ENCODE results near the gene PIGU. TPM values are rescaled to one million over a fixed set of nuclear protein-coding genes. Genes with fewer than 3 reads are reported as not detected.
"Not testable (repeated sequence)": the region's sequence is repeated elsewhere in the genome, so short reads cannot be mapped to it uniquely, and the experiment has no call there.

PIGU gene
- total RNA-seq, 1 donor from 2014 or later, result 24.8 TPM

- no peaks in the 10 kb centered on the region for H3K4me1 Mint-ChIP-seq (ENCODE audit: low read depth)
- H3K36me3 Mint-ChIP-seq (ENCODE audit: low read depth), result peaks cover 20% of the 10 kb centered on the region
- intact Hi-C loops (cut with micrococcal nuclease), result no loop called here
- no peak overlapping the region for H3K4me3 Mint-ChIP-seq
- H3K27me3 Mint-ChIP-seq (ENCODE audit: insufficient read depth), result no peaks in the 10 kb centered on the region
- no peak for DNase-seq (ENCODE audit: low spot score)
- H3K27ac Mint-ChIP-seq, result no peak overlapping the region
- H3K9me3 Mint-ChIP-seq, result no peaks in the 10 kb centered on the region
These were observed 144.1 kb downstream of the PIGU start for GRCh38 chr20:34532756-34533155.

- DNase-seq (ENCODE audit: low spot score), result no peak
- peaks cover 22% of the 10 kb centered on the region for H3K36me3 Mint-ChIP-seq (ENCODE audit: low read depth)
- no peaks in the 10 kb centered on the region for H3K9me3 Mint-ChIP-seq
- no peaks in the 10 kb centered on the region for H3K27me3 Mint-ChIP-seq (ENCODE audit: insufficient read depth)
- intact Hi-C loops (cut with micrococcal nuclease), result no loop called here
- no peak overlapping the region for H3K4me3 Mint-ChIP-seq
- no peaks in the 10 kb centered on the region for H3K4me1 Mint-ChIP-seq (ENCODE audit: low read depth)
- H3K27ac Mint-ChIP-seq, result no peak overlapping the region
These were observed 144.6 kb downstream of the PIGU start for GRCh38 chr20:34532320-34532719.

DNA sequence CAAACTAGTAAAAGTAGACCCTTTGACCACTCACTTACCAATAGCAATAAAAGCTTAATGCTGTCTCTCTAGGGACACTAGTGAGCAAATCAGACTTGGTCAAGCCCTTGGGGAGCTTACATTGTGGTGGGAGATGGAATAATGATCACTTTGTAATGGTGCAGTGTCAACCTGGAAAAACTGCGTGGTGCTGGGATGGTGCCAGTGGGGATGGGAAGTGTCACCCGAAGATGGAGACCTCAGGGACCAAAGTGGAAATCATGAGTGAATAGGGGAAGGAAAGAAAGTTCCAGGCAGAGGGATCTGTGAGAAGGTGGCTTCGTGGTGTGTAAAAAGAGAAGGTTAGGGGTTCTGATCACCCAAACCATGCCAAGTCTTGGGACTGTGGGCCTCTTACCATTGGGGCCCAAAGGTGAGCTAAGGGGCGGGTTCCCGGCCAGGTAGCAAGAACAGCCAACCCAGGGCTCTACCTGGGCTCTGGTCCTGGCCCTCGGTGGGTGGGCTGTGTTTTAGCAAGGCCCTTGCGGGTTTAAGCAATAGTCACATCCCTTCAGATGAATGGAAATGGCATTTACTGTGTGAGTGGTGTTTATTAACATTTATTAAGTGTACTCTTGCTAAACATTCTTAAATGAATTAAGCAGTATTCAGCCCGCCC, 145.2 kb downstream of the PIGU start:
- DNase-seq (ENCODE audit: low spot score), result no peak
- Mint-ChIP-seq H3K27ac (no peak overlapping the region), H3K36me3 (ENCODE audit: low read depth) (peaks cover 22% of the 10 kb centered on the region), H3K9me3 (no peaks in the 10 kb centered on the region), H3K27me3 (ENCODE audit: insufficient read depth) (no peaks in the 10 kb centered on the region), H3K4me1 (ENCODE audit: low read depth) (no peaks in the 10 kb centered on the region), H3K4me3 (no peak overlapping the region)
- intact Hi-C loops (cut with micrococcal nuclease), result no loop called here

DNA sequence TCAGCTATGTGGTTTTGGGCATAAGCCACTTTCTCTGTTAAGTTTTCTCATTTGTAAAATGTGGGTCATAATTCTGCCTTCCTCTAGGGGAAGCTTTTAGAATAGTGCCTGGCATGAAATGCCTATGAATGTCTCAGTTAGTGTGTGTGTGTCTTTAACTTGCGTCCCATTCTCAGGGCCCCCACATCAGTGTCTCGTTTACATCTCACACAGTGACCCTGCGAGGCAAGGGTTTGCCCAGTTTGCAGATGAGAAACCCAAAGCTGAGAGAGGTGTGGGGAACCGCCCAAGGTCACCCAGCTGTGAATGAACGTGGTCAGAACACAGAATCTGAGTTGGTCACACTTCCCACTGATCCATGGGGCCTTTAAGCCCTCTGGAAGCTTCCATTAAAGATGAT, 146.6 kb downstream of the PIGU start:
- H3K27me3 Mint-ChIP-seq (ENCODE audit: insufficient read depth), result no peaks in the 10 kb centered on the region
- H3K36me3 Mint-ChIP-seq (ENCODE audit: low read depth), result peaks cover 26% of the 10 kb centered on the region
- no peaks in the 10 kb centered on the region for H3K9me3 Mint-ChIP-seq
- H3K4me3 Mint-ChIP-seq, result no peak overlapping the region
- peaks cover 2% of the 10 kb centered on the region for H3K4me1 Mint-ChIP-seq (ENCODE audit: low read depth)
- H3K27ac Mint-ChIP-seq, result no peak overlapping the region
- DNase-seq (ENCODE audit: low spot score), result no peak
- intact Hi-C loops (cut with micrococcal nuclease), result no loop called here

- H3K27me3 Mint-ChIP-seq (ENCODE audit: insufficient read depth), result no peaks in the 10 kb centered on the region
- intact Hi-C loops (cut with micrococcal nuclease), result no loop called here
- no peak overlapping the region for H3K27ac Mint-ChIP-seq
- H3K36me3 Mint-ChIP-seq (ENCODE audit: low read depth), result peaks cover 26% of the 10 kb centered on the region
- no peaks in the 10 kb centered on the region for H3K9me3 Mint-ChIP-seq
- H3K4me3 Mint-ChIP-seq, result no peak overlapping the region
- H3K4me1 Mint-ChIP-seq (ENCODE audit: low read depth), result peaks cover 5% of the 10 kb centered on the region
- DNase-seq (ENCODE audit: low spot score), result no peak
These were observed 147.2 kb downstream of the PIGU start for GRCh38 chr20:34529742-34530141.

GRCh38 chr20:34528921-34529297, 148.0 kb downstream of the PIGU start:
- H3K27me3 Mint-ChIP-seq (ENCODE audit: insufficient read depth), result no peaks in the 10 kb centered on the region
- H3K4me3 Mint-ChIP-seq, result no peak overlapping the region
- no peak overlapping the region for H3K27ac Mint-ChIP-seq
- intact Hi-C loops (cut with micrococcal nuclease), result no loop called here
- peaks cover 23% of the 10 kb centered on the region for H3K36me3 Mint-ChIP-seq (ENCODE audit: low read depth)
- no peak for DNase-seq (ENCODE audit: low spot score)
- peaks cover 5% of the 10 kb centered on the region for H3K4me1 Mint-ChIP-seq (ENCODE audit: low read depth)
- H3K9me3 Mint-ChIP-seq, result no peaks in the 10 kb centered on the region

- Mint-ChIP-seq H3K9me3 (no peaks in the 10 kb centered on the region), H3K27ac (no peak overlapping the region), H3K4me3 (no peak overlapping the region), H3K4me1 (ENCODE audit: low read depth) (peaks cover 7% of the 10 kb centered on the region), H3K36me3 (ENCODE audit: low read depth) (peaks cover 29% of the 10 kb centered on the region), H3K27me3 (ENCODE audit: insufficient read depth) (no peaks in the 10 kb centered on the region)
- intact Hi-C loops (cut with micrococcal nuclease), result no loop called here
- DNase-seq (ENCODE audit: low spot score), result no peak
These were observed 149.9 kb downstream of the PIGU start for GRCh38 chr20:34527016-34527415.

DNA sequence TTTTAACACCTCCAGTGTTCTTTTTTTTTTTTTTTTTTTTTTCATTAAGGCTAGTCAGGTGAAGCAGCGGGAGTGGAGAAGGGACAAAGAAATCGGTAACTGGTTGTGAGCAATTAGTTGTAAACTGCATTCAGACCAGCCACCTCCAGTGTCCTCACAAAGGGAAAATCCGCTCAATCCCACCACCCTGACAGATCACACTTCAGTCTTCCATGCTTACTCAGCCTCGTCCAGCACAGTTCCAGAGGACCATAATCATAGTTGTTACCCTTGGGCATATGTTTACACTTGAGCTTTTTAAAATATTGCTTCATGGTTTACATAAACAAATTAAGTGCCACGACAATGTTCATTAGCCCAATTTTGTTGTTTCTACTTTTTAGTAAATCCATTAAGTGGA, 150.4 kb downstream of the PIGU start:
- no peak for DNase-seq (ENCODE audit: low spot score)
- Mint-ChIP-seq H3K4me3 (no peak overlapping the region), H3K4me1 (ENCODE audit: low read depth) (peaks cover 9% of the 10 kb centered on the region), H3K27me3 (ENCODE audit: insufficient read depth) (no peaks in the 10 kb centered on the region), H3K27ac (peak overlapping the region; percentile 23), H3K36me3 (ENCODE audit: low read depth) (peaks cover 28% of the 10 kb centered on the region), H3K9me3 (no peaks in the 10 kb centered on the region)
- intact Hi-C loops (cut with micrococcal nuclease), result no loop called here

GRCh38 chr20:34525709-34526416, 151.0 kb downstream of the PIGU start:
- intact Hi-C loops (cut with micrococcal nuclease), result no loop called here
- peaks cover 9% of the 10 kb centered on the region for H3K4me1 Mint-ChIP-seq (ENCODE audit: low read depth)
- no peaks in the 10 kb centered on the region for H3K27me3 Mint-ChIP-seq (ENCODE audit: insufficient read depth)
- peaks cover 26% of the 10 kb centered on the region for H3K36me3 Mint-ChIP-seq (ENCODE audit: low read depth)
- no peak overlapping the region for H3K27ac Mint-ChIP-seq
- H3K9me3 Mint-ChIP-seq, result no peaks in the 10 kb centered on the region
- DNase-seq (ENCODE audit: low spot score), result no peak
- H3K4me3 Mint-ChIP-seq, result no peak overlapping the region

GRCh38 chr20:34525342-34525708, 151.6 kb downstream of the PIGU start:
- Mint-ChIP-seq H3K4me1 (ENCODE audit: low read depth) (peaks cover 9% of the 10 kb centered on the region), H3K4me3 (no peak overlapping the region), H3K9me3 (no peaks in the 10 kb centered on the region), H3K27ac (no peak overlapping the region), H3K36me3 (ENCODE audit: low read depth) (peaks cover 24% of the 10 kb centered on the region), H3K27me3 (ENCODE audit: insufficient read depth) (no peaks in the 10 kb centered on the region)
- DNase-seq (ENCODE audit: low spot score), result no peak
- intact Hi-C loops (cut with micrococcal nuclease), result no loop called here

- Mint-ChIP-seq H3K36me3 (ENCODE audit: low read depth) (peaks cover 29% of the 10 kb centered on the region), H3K27ac (no peak overlapping the region), H3K27me3 (ENCODE audit: insufficient read depth) (no peaks in the 10 kb centered on the region), H3K4me3 (no peak overlapping the region), H3K9me3 (no peaks in the 10 kb centered on the region), H3K4me1 (ENCODE audit: low read depth) (peaks cover 9% of the 10 kb centered on the region)
- intact Hi-C loops (cut with micrococcal nuclease), result no loop called here
- no peak for DNase-seq (ENCODE audit: low spot score)
These were observed 152.5 kb downstream of the PIGU start for GRCh38 chr20:34524426-34524825.

DNA sequence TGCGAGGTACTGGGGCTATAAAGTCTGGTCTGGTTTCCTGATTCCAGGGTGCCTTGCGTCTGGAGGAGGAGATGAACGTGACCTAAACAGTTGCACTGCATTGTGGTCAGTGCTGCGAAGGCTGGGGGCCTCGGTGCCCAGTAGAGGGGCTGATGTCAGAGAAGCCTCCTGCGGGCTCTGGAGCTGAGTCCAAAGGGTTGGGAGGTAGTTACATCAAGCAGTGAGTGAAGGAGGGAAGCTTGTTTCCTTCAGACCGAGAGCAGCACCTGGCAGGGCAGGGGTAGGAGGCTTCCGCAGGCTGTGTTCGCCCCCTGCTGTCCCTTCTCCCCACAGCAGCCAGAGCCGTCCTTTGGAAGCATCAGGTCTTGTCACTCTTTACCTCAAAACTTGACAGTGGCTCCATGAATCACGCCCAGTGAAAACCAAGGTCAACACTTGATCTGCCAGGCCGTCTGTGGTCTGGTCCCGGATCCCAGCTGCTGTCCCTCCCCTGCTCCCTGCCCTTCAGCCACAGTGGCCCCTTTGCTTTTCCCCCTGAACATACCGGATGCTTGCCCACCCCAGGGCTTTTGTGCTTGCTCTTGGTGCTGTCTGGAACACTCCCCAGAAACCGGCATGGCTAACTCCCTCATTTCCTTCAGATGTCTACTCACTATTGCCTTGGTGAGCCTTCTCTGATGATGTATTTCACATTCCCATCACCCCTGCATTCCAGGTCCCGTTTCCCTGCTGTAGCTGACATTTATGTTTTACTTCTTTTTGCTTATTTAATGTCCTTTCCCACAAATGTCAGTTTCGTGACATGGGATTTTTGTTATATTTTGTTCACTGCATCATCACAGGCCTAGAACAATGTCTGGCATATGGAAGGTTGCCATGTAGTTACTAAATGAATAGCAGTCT, 153.7 kb downstream of the PIGU start:
- intact Hi-C loops (cut with micrococcal nuclease), result loop anchor here (1.0 kb wide), 1 partner anchor 211 kb away; no protein-coding TSS in a partner anchor
- Mint-ChIP-seq H3K9me3 (no peaks in the 10 kb centered on the region), H3K27me3 (ENCODE audit: insufficient read depth) (no peaks in the 10 kb centered on the region), H3K4me1 (ENCODE audit: low read depth) (peaks cover 15% of the 10 kb centered on the region), H3K36me3 (ENCODE audit: low read depth) (peaks cover 26% of the 10 kb centered on the region), H3K27ac (no peak overlapping the region), H3K4me3 (no peak overlapping the region)
- peak; percentile 26 for DNase-seq (ENCODE audit: low spot score)

DNA sequence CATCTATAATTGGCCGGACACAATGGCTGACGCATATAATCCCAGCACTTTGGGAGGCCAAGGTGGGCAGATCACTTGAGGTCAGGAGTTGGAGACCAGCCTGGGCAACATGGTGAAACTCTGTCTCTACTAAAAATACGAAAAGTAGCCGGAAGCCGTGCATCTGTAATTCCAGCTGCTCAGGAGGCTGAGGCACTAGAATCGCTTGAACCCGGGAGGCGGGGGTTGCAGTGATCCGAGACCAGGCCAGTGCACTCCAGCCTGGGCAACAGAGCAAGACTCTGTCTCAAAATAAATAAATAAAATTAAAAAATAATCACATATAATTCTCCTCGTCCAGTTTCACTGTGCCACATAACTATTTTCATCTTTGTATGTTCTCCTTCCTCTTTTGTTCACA, 157.1 kb downstream of the PIGU start:
- H3K27me3 Mint-ChIP-seq (ENCODE audit: insufficient read depth); H3K9me3 Mint-ChIP-seq; H3K27ac Mint-ChIP-seq; H3K4me3 Mint-ChIP-seq; DNase-seq (ENCODE audit: low spot score): not testable (repeated sequence)
- peaks cover 12% of the 10 kb centered on the region for H3K36me3 Mint-ChIP-seq (ENCODE audit: low read depth)
- intact Hi-C loops (cut with micrococcal nuclease), result loop anchor here (5.0 kb wide), 1 partner anchor 528 kb away; the partner anchor contains the start of gene RALY
- peaks cover 24% of the 10 kb centered on the region for H3K4me1 Mint-ChIP-seq (ENCODE audit: low read depth)

Data from activated T-helper 1 cell treated with anti-CD3 and anti-CD28 coated beads, Interleukin-12 subunit alpha, Interleukin-12 subunit beta, Interleukin-2, Interleukin-4 antibody, amounts not matched to agents 30 ng/mL and 10 ng/mL and 1 ng/mL, durations not matched to agents 14 hours and 24 hours and 36 hours (primary cell).